Measurements from ENCODE around the gene KNOP1. TPM values are rescaled to one million over a fixed set of nuclear protein-coding genes. Genes with fewer than 3 reads are reported as not detected.

The KNOP1 gene
- total and polyA plus RNA-seq, 2 of the 13 experiments (the other 11 are each of a cell fraction or from before 2014, with no cell fraction given): 21.2 to 57.5 TPM

DNA sequence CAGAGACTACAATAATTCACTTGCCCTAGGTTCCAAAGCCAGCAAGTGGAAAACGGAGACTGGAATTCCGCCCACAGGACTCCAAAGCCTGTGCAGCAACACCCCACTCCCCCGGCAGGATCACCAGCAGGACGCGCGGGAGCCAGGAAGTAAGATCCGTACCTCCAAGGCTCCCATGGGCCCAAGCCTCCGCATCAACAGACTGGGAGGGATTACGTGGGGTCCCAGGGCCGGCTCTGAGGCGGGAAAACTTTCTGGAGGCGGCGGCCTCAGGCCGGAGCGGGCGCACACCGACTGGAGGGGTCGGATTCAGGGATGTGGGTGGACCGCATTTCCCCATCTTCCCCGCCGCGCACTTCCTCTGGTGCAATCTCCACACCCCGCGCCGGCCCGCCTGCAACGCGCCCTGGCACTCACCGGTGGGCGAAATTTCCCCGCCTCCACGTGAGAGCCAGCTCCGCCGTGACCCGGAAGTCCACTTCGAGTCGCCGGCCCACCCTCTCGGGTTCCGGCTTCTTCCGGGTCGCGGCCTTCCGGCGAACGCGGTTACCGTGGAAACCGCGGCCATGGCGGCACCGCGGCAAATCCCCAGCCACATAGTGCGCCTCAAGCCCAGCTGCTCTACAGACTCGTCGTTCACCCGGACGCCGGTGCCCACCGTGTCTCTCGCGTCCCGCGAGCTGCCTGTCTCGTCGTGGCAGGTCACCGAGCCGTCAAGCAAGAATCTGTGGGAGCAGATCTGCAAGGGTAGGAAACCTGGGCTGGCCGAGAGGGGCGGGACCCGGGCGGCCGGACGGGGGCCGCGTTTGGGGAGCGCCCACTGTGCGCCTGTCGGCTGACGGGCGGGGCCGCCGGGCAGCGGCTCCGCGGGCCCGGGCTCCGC lies at the start of gene KNOP1, which contains the start of gene IQCK (continued):
- TF ChIP-seq, protein P1, sequence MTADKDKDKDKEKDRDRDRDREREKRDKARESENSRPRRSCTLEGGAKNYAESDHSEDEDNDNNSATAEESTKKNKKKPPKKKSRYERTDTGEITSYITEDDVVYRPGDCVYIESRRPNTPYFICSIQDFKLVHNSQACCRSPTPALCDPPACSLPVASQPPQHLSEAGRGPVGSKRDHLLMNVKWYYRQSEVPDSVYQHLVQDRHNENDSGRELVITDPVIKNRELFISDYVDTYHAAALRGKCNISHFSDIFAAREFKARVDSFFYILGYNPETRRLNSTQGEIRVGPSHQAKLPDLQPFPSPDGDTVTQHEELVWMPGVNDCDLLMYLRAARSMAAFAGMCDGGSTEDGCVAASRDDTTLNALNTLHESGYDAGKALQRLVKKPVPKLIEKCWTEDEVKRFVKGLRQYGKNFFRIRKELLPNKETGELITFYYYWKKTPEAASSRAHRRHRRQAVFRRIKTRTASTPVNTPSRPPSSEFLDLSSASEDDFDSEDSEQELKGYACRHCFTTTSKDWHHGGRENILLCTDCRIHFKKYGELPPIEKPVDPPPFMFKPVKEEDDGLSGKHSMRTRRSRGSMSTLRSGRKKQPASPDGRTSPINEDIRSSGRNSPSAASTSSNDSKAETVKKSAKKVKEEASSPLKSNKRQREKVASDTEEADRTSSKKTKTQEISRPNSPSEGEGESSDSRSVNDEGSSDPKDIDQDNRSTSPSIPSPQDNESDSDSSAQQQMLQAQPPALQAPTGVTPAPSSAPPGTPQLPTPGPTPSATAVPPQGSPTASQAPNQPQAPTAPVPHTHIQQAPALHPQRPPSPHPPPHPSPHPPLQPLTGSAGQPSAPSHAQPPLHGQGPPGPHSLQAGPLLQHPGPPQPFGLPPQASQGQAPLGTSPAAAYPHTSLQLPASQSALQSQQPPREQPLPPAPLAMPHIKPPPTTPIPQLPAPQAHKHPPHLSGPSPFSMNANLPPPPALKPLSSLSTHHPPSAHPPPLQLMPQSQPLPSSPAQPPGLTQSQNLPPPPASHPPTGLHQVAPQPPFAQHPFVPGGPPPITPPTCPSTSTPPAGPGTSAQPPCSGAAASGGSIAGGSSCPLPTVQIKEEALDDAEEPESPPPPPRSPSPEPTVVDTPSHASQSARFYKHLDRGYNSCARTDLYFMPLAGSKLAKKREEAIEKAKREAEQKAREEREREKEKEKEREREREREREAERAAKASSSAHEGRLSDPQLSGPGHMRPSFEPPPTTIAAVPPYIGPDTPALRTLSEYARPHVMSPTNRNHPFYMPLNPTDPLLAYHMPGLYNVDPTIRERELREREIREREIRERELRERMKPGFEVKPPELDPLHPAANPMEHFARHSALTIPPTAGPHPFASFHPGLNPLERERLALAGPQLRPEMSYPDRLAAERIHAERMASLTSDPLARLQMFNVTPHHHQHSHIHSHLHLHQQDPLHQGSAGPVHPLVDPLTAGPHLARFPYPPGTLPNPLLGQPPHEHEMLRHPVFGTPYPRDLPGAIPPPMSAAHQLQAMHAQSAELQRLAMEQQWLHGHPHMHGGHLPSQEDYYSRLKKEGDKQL (CRISPR knock-in tag; IDR thresholded peaks at IDR 0.05; ENCODE audit: low read depth): 0 out of 2 replicates have a peak, but pooled peaks have one; percentile 39
- TF ChIP-seq ZNF235 (CRISPR knock-in tag; IDR thresholded peaks at IDR 0.05; ENCODE audit: borderline replicate concordance): peak; percentile 96; the same call in 1 of the 2 replicates
- TF ChIP-seq, protein P2, sequence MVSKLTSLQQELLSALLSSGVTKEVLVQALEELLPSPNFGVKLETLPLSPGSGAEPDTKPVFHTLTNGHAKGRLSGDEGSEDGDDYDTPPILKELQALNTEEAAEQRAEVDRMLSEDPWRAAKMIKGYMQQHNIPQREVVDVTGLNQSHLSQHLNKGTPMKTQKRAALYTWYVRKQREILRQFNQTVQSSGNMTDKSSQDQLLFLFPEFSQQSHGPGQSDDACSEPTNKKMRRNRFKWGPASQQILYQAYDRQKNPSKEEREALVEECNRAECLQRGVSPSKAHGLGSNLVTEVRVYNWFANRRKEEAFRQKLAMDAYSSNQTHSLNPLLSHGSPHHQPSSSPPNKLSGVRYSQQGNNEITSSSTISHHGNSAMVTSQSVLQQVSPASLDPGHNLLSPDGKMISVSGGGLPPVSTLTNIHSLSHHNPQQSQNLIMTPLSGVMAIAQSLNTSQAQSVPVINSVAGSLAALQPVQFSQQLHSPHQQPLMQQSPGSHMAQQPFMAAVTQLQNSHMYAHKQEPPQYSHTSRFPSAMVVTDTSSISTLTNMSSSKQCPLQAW (CRISPR knock-in tag; IDR thresholded peaks at IDR 0.05): peak; percentile 78
- no peak; the same call in 1 of the 2 replicates for TF ChIP-seq ZNF121 (CRISPR knock-in tag; IDR thresholded peaks at IDR 0.05)
- TF ChIP-seq HNF4G (IDR thresholded peaks at IDR 0.05; ENCODE audit: borderline replicate concordance, low read depth, low read length): 0 out of 2 replicates have a peak, but pooled peaks have one; percentile 4
- peak; percentile 74 for TF ChIP-seq HNF4G (CRISPR knock-in tag; IDR thresholded peaks at IDR 0.05; ENCODE audit: borderline replicate concordance, low read depth)
- TF ChIP-seq KMT2B (CRISPR knock-in tag; IDR thresholded peaks at IDR 0.05): peak; percentile 99
- TF ChIP-seq, protein P3, sequence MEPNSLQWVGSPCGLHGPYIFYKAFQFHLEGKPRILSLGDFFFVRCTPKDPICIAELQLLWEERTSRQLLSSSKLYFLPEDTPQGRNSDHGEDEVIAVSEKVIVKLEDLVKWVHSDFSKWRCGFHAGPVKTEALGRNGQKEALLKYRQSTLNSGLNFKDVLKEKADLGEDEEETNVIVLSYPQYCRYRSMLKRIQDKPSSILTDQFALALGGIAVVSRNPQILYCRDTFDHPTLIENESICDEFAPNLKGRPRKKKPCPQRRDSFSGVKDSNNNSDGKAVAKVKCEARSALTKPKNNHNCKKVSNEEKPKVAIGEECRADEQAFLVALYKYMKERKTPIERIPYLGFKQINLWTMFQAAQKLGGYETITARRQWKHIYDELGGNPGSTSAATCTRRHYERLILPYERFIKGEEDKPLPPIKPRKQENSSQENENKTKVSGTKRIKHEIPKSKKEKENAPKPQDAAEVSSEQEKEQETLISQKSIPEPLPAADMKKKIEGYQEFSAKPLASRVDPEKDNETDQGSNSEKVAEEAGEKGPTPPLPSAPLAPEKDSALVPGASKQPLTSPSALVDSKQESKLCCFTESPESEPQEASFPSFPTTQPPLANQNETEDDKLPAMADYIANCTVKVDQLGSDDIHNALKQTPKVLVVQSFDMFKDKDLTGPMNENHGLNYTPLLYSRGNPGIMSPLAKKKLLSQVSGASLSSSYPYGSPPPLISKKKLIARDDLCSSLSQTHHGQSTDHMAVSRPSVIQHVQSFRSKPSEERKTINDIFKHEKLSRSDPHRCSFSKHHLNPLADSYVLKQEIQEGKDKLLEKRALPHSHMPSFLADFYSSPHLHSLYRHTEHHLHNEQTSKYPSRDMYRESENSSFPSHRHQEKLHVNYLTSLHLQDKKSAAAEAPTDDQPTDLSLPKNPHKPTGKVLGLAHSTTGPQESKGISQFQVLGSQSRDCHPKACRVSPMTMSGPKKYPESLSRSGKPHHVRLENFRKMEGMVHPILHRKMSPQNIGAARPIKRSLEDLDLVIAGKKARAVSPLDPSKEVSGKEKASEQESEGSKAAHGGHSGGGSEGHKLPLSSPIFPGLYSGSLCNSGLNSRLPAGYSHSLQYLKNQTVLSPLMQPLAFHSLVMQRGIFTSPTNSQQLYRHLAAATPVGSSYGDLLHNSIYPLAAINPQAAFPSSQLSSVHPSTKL (CRISPR knock-in tag; IDR thresholded peaks at IDR 0.05): peak; percentile 82
- peak; percentile 48 for TF ChIP-seq AGO1 (IDR thresholded peaks at IDR 0.05; ENCODE audit: low read depth, low read length, poor library complexity, severe bottlenecking)
- TF ChIP-seq ZNF577 (CRISPR knock-in tag; IDR thresholded peaks at IDR 0.05; ENCODE audit: borderline replicate concordance, low read depth): peak; percentile 76; the same call in 1 of the 2 replicates
- peak; percentile 96 for TF ChIP-seq SNAI1 (CRISPR knock-in tag; IDR thresholded peaks at IDR 0.05; ENCODE audit: borderline replicate concordance)
- peak; percentile 53; the same call in 1 of the 2 replicates for TF ChIP-seq ATF3 (CRISPR knock-in tag; IDR thresholded peaks at IDR 0.05)
- no peak for TF ChIP-seq LCORL (IDR thresholded peaks at IDR 0.05)
- TF ChIP-seq LCORL (CRISPR knock-in tag; IDR thresholded peaks at IDR 0.05): peak; percentile 91
- TF ChIP-seq PLRG1 (conservative IDR thresholded peaks at IDR 0.05): no peak
- TF ChIP-seq SRF (IDR thresholded peaks at IDR 0.05; ENCODE audit: low read depth, low read length): no peak
- TF ChIP-seq ZSCAN25 (CRISPR knock-in tag; IDR thresholded peaks at IDR 0.05): peak; percentile 62; the same call in 1 of the 2 replicates

Data from HepG2 (cell line).